ENCODE data around the gene MCM6.
"Not testable (repeated sequence)": the region's sequence is repeated elsewhere in the genome, so short reads cannot be mapped to it uniquely, and the experiment has no call there.

DNA sequence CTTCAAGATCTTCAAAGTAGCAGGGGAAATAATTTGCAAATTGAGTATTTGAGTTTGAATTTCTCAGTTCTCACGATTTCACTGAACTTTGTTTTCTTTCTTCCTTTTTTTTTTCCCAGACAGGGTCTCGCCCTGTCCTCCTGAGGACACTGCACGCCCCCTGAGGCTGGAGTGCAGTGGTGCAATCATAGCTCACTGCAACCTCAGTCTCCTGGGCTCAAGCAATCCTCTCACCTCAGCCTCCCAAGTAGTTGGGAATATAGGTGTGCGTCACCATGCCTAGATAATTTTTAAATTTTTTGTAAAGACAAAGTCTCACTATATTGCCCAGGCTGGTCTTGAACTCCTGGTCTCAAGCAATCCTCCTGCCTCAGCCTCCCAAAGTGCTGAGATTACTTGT lies 80.6 kb downstream of the MCM6 start:
- TF ChIP-seq, protein P1, sequence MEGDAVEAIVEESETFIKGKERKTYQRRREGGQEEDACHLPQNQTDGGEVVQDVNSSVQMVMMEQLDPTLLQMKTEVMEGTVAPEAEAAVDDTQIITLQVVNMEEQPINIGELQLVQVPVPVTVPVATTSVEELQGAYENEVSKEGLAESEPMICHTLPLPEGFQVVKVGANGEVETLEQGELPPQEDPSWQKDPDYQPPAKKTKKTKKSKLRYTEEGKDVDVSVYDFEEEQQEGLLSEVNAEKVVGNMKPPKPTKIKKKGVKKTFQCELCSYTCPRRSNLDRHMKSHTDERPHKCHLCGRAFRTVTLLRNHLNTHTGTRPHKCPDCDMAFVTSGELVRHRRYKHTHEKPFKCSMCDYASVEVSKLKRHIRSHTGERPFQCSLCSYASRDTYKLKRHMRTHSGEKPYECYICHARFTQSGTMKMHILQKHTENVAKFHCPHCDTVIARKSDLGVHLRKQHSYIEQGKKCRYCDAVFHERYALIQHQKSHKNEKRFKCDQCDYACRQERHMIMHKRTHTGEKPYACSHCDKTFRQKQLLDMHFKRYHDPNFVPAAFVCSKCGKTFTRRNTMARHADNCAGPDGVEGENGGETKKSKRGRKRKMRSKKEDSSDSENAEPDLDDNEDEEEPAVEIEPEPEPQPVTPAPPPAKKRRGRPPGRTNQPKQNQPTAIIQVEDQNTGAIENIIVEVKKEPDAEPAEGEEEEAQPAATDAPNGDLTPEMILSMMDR (IDR thresholded peaks at IDR 0.05; ENCODE audit: poor library complexity, severe bottlenecking) = not testable (repeated sequence)
- not testable (repeated sequence) for TF ChIP-seq TAF1 (IDR thresholded peaks at IDR 0.05; ENCODE audit: low read depth)
